ENCODE results near the gene IMPG2. TPM values are rescaled to one million over a fixed set of nuclear protein-coding genes. Genes with fewer than 3 reads are reported as not detected.

The IMPG2 gene
- total and polyA plus RNA-seq, 2 donors (not counting 1 experiment from before 2014, with no cell fraction given), result 0.21 to 0.44 TPM

- H3K4me2 ChIP-seq (replicated peaks; ENCODE audit: low read depth, low read length, poor library complexity, severe bottlenecking), result no peak overlapping the region
- H3K4me3 ChIP-seq (ENCODE audit: control extremely low read depth in 1 of 5, extremely low read depth in 1 of 5, insufficient read depth in 1 of 5, low read depth in 2 of 5, low read length in 4 of 5), result no peak overlapping the region
- ChIA-PET CTCF (no interaction called here), POLR2A (no interaction called here)
- no peaks in the 10 kb centered on the region for H4K20me1 ChIP-seq (ENCODE audit: control insufficient read depth, insufficient read depth, low read length, poor library complexity, severe bottlenecking)
- H3K27ac Mint-ChIP-seq, result no peak overlapping the region
- no peak overlapping the region for H3K9ac ChIP-seq (ENCODE audit: low read length)
- intact Hi-C loops (cut with micrococcal nuclease), result no loop called here
- peaks cover 5% of the 10 kb centered on the region for H3K9me3 Mint-ChIP-seq (ENCODE audit: insufficient read depth)
- no peak overlapping the region for H3K27ac ChIP-seq (ENCODE audit: low read length in 2 of 2)
- no peak for DNase-seq
- ATAC-seq (ENCODE audit: low read depth), result no peak
- no peaks in the 10 kb centered on the region for H3K4me1 ChIP-seq (ENCODE audit: control insufficient read depth in 2 of 2, insufficient read depth in 2 of 2, low read length in 2 of 2)
- H3K79me2 ChIP-seq (ENCODE audit: control insufficient read depth, insufficient read depth, low read length), result no peaks in the 10 kb centered on the region
- no peaks in the 10 kb centered on the region for H3K27me3 Mint-ChIP-seq
- TF ChIP-seq EZH2 (IDR thresholded peaks at IDR 0.05; ENCODE audit: borderline replicate concordance, insufficient read depth, low read depth, low read length, poor library complexity, severe bottlenecking), result no peak
- TF ChIP-seq, protein P1, sequence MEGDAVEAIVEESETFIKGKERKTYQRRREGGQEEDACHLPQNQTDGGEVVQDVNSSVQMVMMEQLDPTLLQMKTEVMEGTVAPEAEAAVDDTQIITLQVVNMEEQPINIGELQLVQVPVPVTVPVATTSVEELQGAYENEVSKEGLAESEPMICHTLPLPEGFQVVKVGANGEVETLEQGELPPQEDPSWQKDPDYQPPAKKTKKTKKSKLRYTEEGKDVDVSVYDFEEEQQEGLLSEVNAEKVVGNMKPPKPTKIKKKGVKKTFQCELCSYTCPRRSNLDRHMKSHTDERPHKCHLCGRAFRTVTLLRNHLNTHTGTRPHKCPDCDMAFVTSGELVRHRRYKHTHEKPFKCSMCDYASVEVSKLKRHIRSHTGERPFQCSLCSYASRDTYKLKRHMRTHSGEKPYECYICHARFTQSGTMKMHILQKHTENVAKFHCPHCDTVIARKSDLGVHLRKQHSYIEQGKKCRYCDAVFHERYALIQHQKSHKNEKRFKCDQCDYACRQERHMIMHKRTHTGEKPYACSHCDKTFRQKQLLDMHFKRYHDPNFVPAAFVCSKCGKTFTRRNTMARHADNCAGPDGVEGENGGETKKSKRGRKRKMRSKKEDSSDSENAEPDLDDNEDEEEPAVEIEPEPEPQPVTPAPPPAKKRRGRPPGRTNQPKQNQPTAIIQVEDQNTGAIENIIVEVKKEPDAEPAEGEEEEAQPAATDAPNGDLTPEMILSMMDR (IDR thresholded peaks at IDR 0.05), result no peak
- no peaks in the 10 kb centered on the region for H3K27me3 ChIP-seq (replicated peaks in 1 of 4; ENCODE audit: control extremely low read depth in 1 of 4, control insufficient read depth in 3 of 4, insufficient read depth in 4 of 4, low read length in 3 of 4)
- no peaks in the 10 kb centered on the region for H3K4me1 Mint-ChIP-seq
- no peaks in the 10 kb centered on the region for H3K9me3 ChIP-seq (ENCODE audit: control extremely low read depth in 1 of 3, control insufficient read depth in 2 of 3, insufficient read depth in 1 of 3, low read length in 2 of 3)
- no peak overlapping the region for H2AFZ ChIP-seq (ENCODE audit: insufficient read depth, low read depth, low read length, poor library complexity, severe bottlenecking)
- H3K4me3 Mint-ChIP-seq, result no peak overlapping the region
- no peaks in the 10 kb centered on the region for H3K36me3 ChIP-seq (replicated peaks in 1 of 2; ENCODE audit: control extremely low read depth in 1 of 2, control insufficient read depth in 1 of 2, extremely low read depth in 1 of 2, insufficient read depth in 2 of 2, low read length in 1 of 2)
These were observed 57.8 kb downstream of the IMPG2 start for GRCh38 chr3:101262393-101263240.

GRCh38 chr3:101261506-101261905 lies 58.9 kb downstream of the IMPG2 start:
- no peaks in the 10 kb centered on the region for H3K9me3 ChIP-seq (ENCODE audit: control extremely low read depth in 1 of 3, control insufficient read depth in 2 of 3, insufficient read depth in 1 of 3, low read length in 2 of 3)
- no peaks in the 10 kb centered on the region for H3K79me2 ChIP-seq (ENCODE audit: control insufficient read depth, insufficient read depth, low read length)
- H3K27ac Mint-ChIP-seq, result no peak overlapping the region
- H3K4me3 ChIP-seq (ENCODE audit: control extremely low read depth in 1 of 5, extremely low read depth in 1 of 5, insufficient read depth in 1 of 5, low read depth in 2 of 5, low read length in 4 of 5), result no peak overlapping the region
- H3K9ac ChIP-seq (ENCODE audit: low read length), result no peak overlapping the region
- H3K4me3 Mint-ChIP-seq, result no peak overlapping the region
- H3K4me2 ChIP-seq (replicated peaks; ENCODE audit: low read depth, low read length, poor library complexity, severe bottlenecking), result no peak overlapping the region
- no peaks in the 10 kb centered on the region for H3K36me3 ChIP-seq (replicated peaks in 1 of 2; ENCODE audit: control extremely low read depth in 1 of 2, control insufficient read depth in 1 of 2, extremely low read depth in 1 of 2, insufficient read depth in 2 of 2, low read length in 1 of 2)
- intact Hi-C loops (cut with micrococcal nuclease), result no loop called here
- ATAC-seq (ENCODE audit: low read depth) (no peak), DNase-seq (no peak)
- no peaks in the 10 kb centered on the region for H3K27me3 ChIP-seq (replicated peaks in 1 of 4; ENCODE audit: control extremely low read depth in 1 of 4, control insufficient read depth in 3 of 4, insufficient read depth in 4 of 4, low read length in 3 of 4)
- TF ChIP-seq, protein P1 (IDR thresholded peaks at IDR 0.05), result no peak
- TF ChIP-seq EZH2 (IDR thresholded peaks at IDR 0.05; ENCODE audit: borderline replicate concordance, insufficient read depth, low read depth, low read length, poor library complexity, severe bottlenecking), result no peak
- peaks cover 5% of the 10 kb centered on the region for H3K9me3 Mint-ChIP-seq (ENCODE audit: insufficient read depth)
- no peak overlapping the region for H2AFZ ChIP-seq (ENCODE audit: insufficient read depth, low read depth, low read length, poor library complexity, severe bottlenecking)
- ChIA-PET POLR2A (no interaction called here), CTCF (no interaction called here)
- H3K27me3 Mint-ChIP-seq, result no peaks in the 10 kb centered on the region
- no peaks in the 10 kb centered on the region for H4K20me1 ChIP-seq (ENCODE audit: control insufficient read depth, insufficient read depth, low read length, poor library complexity, severe bottlenecking)
- no peak overlapping the region for H3K27ac ChIP-seq (ENCODE audit: low read length in 2 of 2)
- H3K4me1 Mint-ChIP-seq, result no peaks in the 10 kb centered on the region
- H3K4me1 ChIP-seq (ENCODE audit: control insufficient read depth in 2 of 2, insufficient read depth in 2 of 2, low read length in 2 of 2), result no peaks in the 10 kb centered on the region
